CD4-positive, CD25-positive, alpha-beta regulatory T cell (primary cell): ENCODE measurements around the gene HOXB3. TPM values are rescaled to one million over a fixed set of nuclear protein-coding genes. Genes with fewer than 3 reads are reported as not detected.

ENCODE experiments used
- ATAC-seq, 2 donors: fragments of 150-1000 bp; cut with Tn5 transposase; one replicate each; pipeline ENCODE4 v1.10.0; 2021; ENCODE audit warnings: low read depth in 2 of 2, moderate number of reproducible peaks in 2 of 2, moderate library complexity in 1 of 2
- DNase-seq, 3 donors: peaks; one replicate each; pipeline versions ENCODE4 v3.0.0 to v3.0.0-alpha.2; 2012 to 2022; ENCODE audit warnings: mixed read lengths in 1 of 3
- H3K27ac ChIP-seq: one replicate; pipeline ENCODE4 v1.7.0; 2013; ENCODE audit warnings: mild to moderate bottlenecking, low read length; ENCODE audit not compliant: insufficient read depth, poor library complexity, severe bottlenecking
- H3K27me3 ChIP-seq: one replicate; pipeline ENCODE4 v1.7.0; 2013; ENCODE audit warnings: low read length; ENCODE audit not compliant: control insufficient read depth, insufficient read depth
- H3K36me3 ChIP-seq: one replicate; pipeline ENCODE4 v1.7.0; 2013; ENCODE audit warnings: mild to moderate bottlenecking, low read length, moderate library complexity; ENCODE audit not compliant: control insufficient read depth, insufficient read depth
- H3K4me1 ChIP-seq: 2 replicates; pipeline ENCODE4 v1.7.0; 2013; ENCODE audit warnings: mild to moderate bottlenecking, low read length; ENCODE audit not compliant: insufficient read depth, control insufficient read depth, poor library complexity, severe bottlenecking
- H3K4me3 ChIP-seq: one replicate; pipeline ENCODE4 v1.7.0; 2013; ENCODE audit warnings: low read depth, mild to moderate bottlenecking, low read length, moderate library complexity
- H3K9me3 ChIP-seq, 2 experiments: 1 replicate in 1 of 2; 2 replicates in 1 of 2; pipeline ENCODE4 v1.7.0; 2013; ENCODE audit warnings: low read length in 2 of 2, mild to moderate bottlenecking in 1 of 2, moderate library complexity in 1 of 2; ENCODE audit not compliant: control insufficient read depth in 2 of 2
- H3K27ac Mint-ChIP-seq, 3 donors: one replicate each; pipeline ENCODE4 v1.8.0; 2020 to 2022; ENCODE audit warnings: mild to moderate bottlenecking in 3 of 3, mixed read lengths in 3 of 3, moderate library complexity in 2 of 3
- H3K27me3 Mint-ChIP-seq: one replicate; pipeline ENCODE4 v1.8.0; 2022; ENCODE audit warnings: mild to moderate bottlenecking, mixed read lengths
- H3K36me3 Mint-ChIP-seq: one replicate; pipeline ENCODE4 v1.8.0; 2020; ENCODE audit warnings: mixed read lengths
- H3K4me1 Mint-ChIP-seq, 4 donors: one replicate each; pipeline ENCODE4 v1.8.0; 2020 to 2022; ENCODE audit warnings: mixed read lengths in 4 of 4, mild to moderate bottlenecking in 1 of 4
- H3K4me3 Mint-ChIP-seq, 4 donors: one replicate each; pipeline ENCODE4 v1.8.0; 2020 to 2022; ENCODE audit warnings: mild to moderate bottlenecking in 4 of 4, mixed read lengths in 4 of 4, moderate library complexity in 3 of 4
- H3K9me3 Mint-ChIP-seq, 7 donors: one replicate each; pipeline ENCODE4 v1.8.0; 2020 to 2022; ENCODE audit warnings: mixed read lengths in 7 of 7, mild to moderate bottlenecking in 3 of 7, moderate library complexity in 2 of 7
- polyA plus RNA-seq, 4 donors: library from polyadenylated mRNA; unstranded; fragments of 300-500 nt; fragmentation: Illumina TruSeq; gene quantifications; one replicate each; pipeline ENCODE4 v1.2.3, GENCODE V29; 2021
- total RNA-seq: library from RNA; stranded (reverse); gene quantifications from one replicate; pipeline ENCODE4 v1.2.3, GENCODE V29; 2022

HOXB3 gene
- total and polyA plus RNA-seq, 5 donors from 2014 or later = 0.05 to 8.1 (median 0.16) TPM; not detected in 2

DNA sequence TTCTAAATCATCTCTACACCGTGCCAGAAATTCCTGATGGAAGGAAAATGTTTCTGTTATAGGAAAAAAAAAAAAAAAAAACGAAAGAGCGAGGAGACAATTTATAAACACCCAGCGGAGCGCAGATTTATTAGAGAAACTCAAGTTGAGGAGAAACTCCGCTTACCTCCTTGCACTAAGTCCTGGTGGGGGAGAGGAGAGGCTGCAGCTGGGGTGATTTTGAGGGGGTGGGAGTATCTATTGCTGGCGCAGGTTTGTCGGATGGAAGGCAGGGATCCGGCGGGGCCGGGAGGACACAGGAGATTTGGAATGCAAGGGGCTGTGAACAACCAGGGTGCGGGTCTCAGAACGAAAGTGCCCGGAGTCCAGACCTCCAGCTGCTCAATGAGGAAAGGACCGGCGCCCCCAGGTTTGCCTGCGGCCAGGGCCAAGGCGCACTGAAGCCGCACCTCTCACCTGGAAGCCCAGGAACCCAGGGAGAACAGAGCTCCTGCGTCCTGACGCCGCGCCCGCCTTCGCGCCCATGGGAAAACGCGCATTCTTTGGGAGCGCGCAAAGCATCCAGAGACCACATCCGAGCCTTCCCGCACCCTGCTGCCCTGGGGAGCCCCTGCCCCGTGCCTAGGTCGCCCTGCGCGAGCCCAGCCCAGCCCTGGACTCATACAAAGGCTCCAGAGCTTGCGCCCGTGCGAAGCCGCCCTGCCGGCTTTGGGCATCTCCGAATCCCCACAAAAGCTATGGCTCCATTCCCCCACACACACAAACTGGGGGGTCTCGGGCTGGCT is 27.6 kb upstream of the HOXB3 start:
- ATAC-seq = no peak
- Histone ChIP-seq H3K4me1 (peaks cover 43% of the 10 kb centered on the region), H3K4me3 (no peak overlapping the region), H3K9me3 (no peaks in the 10 kb centered on the region), H3K27ac (no peak overlapping the region), H3K36me3 (no peaks in the 10 kb centered on the region), H3K27me3 (peaks cover 47% of the 10 kb centered on the region)
- H3K4me1 Mint-ChIP-seq = peaks cover 10 to 48% (median 37%) of the 10 kb centered on the region in 4 donors
- peaks cover 95% of the 10 kb centered on the region for H3K27me3 Mint-ChIP-seq
- peaks cover 0 to 9% (median 0%) of the 10 kb centered on the region in 7 donors for H3K9me3 Mint-ChIP-seq
- no peaks in the 10 kb centered on the region for H3K36me3 Mint-ChIP-seq
- H3K27ac Mint-ChIP-seq = no peak overlapping the region
- H3K4me3 Mint-ChIP-seq = peak overlapping the region in 3 of 4 donors; percentile 50 to 88 (median 73)
- DNase-seq = no peak

DNA sequence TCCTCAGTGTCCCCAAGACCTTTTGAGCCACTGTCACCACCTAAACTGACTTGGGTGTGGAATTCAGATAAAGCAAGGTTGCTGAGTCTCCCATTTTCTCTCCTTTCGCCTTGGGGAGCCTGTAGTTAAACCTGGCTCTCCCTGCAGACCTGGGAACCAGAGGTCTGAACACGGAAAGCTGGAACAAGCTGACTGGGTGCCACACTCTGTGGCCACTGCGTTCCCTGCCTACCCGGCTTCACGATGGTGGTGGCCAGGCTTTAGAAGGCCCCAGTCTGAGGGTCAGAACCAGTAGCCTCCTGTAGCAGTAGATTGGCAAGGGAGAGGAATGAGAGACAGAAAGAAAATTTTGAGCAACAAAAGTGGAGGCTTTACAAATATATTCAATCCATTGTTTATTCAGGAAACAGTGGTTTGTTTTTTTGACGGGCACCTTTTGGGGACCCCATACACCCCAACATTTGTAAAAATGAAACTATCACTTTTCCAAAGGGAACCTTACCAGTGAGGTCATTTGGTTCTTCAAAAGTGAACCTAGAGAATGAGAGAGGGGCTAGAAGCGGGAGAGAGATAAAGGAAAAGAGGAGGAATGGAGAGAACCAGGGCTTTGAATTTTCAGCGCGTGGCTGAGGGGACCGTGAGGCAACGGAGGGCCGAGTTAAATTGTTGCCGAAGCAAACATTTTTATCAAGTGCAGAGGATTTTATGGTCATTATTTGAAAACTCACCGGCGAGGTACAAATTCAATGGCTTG is 26.9 kb upstream of the HOXB3 start:
- Mint-ChIP-seq H3K27ac (peak overlapping the region in 1 of 3 donors; percentile 57), H3K36me3 (no peaks in the 10 kb centered on the region), H3K9me3 (peaks cover 0 to 9% (median 0%) of the 10 kb centered on the region in 7 donors), H3K4me1 (peaks cover 10 to 54% (median 42%) of the 10 kb centered on the region in 4 donors), H3K27me3 (peaks cover 93% of the 10 kb centered on the region), H3K4me3 (peak overlapping the region in 3 of 4 donors; percentile 56 to 82 (median 73))
- H3K36me3 ChIP-seq = no peaks in the 10 kb centered on the region
- no peak for DNase-seq
- no peaks in the 10 kb centered on the region for H3K9me3 ChIP-seq
- no peak overlapping the region for H3K27ac ChIP-seq
- ATAC-seq = no peak
- H3K4me3 ChIP-seq = no peak overlapping the region
- H3K27me3 ChIP-seq = peaks cover 42% of the 10 kb centered on the region
- peaks cover 51% of the 10 kb centered on the region for H3K4me1 ChIP-seq

DNA sequence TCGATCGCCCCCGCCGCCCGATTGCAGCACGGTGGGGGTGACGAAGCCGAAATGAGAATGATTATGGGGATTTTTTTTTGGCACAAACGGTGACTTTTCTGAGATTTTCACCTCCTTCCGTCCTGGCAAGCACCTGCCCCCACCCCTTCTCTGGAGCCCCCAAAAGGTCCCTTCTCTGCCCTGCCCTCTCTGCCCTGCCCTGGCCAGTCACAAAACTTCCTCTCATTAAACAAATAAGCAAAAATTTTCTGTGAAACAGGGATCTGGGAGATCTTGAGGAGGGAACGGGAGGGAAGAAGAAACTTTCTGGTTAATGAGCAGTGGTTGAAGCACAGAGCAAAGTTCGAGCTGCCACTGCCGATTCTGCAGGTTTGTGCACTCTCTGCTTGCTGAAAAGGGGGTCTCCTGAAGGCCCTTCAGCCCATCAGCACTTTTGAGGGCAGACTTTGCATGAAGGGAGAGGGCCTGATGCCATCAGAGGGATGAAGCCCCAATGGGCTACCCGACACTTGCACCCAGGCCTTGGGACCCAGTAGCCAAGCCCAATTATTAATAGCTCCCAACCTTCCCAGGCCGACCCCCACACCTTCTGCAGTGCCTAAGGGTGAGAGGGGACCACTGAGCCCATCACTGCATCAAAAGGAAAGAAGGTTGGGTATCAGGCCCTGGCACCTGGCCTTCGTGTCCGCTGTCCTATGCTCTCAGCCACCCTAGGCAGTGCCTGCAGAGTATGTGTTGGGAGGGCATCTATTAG is 26.1 kb upstream of the HOXB3 start:
- DNase-seq (no peak), ATAC-seq (no peak)
- Histone ChIP-seq H3K4me3 (no peak overlapping the region), H3K36me3 (no peaks in the 10 kb centered on the region), H3K27me3 (peaks cover 36% of the 10 kb centered on the region), H3K4me1 (peaks cover 58% of the 10 kb centered on the region), H3K27ac (no peak overlapping the region), H3K9me3 (no peaks in the 10 kb centered on the region)
- H3K4me3 Mint-ChIP-seq = peak overlapping the region in 2 of 4 donors; percentile 27 to 73
- H3K27me3 Mint-ChIP-seq = peaks cover 92% of the 10 kb centered on the region
- peaks cover 10 to 61% (median 46%) of the 10 kb centered on the region in 4 donors for H3K4me1 Mint-ChIP-seq
- peaks cover 0 to 9% (median 0%) of the 10 kb centered on the region in 7 donors for H3K9me3 Mint-ChIP-seq
- H3K36me3 Mint-ChIP-seq = no peaks in the 10 kb centered on the region
- no peak overlapping the region for H3K27ac Mint-ChIP-seq

DNA sequence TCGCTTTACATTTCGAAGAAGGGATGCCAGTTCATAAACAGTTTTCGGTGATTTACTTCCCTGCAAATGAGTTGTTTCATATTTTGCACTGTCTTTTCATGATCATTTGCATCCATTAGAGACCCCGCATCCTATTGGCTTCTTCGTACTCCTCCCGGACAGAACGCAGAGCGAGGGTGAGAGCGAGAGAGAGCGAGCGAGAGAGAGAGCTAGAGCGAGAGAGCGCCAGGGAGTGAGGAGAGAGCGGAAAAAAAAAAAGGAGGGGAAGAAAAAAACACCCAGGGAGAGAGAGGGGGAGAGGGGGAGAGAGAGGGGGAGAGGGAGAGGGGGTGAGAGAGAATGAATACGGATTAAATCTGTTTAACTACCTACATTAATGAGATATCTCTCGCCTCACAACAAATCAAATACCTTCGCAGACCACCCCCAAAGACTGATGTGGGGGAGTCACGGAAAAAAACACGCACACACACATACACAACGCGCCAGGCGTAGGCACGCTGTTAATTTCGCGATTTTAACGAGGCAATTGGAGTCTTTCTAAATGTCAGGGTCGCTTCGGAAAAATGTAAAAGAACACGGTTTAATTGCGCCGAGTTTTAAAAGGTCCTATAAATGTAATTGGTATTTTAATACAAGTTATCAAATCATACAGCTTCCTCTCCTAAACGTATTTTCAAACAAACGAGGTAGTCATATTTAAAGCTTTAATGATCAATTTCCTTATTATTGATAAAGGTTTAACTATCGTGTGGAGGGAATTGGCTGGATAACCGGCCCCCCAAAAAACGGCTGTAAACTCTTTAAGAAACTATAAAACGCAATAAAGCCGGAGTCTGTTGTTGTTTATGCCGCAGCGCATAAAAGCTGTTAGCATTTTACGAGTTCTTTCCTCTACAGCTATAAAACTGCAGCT is 25.3 kb upstream of the HOXB3 start, which contains the start of gene HOXB8:
Gene HOXB8 (minus strand): TSS at position 246 of the 916 bp plus-strand sequence. CDS start 588 bp downstream, outside the sequence.
- no peak for ATAC-seq
- H3K27me3 ChIP-seq = peaks cover 28% of the 10 kb centered on the region

GRCh38 chr17:48613862-48614694 is 24.0 kb upstream of the HOXB3 start:
- H3K4me1 Mint-ChIP-seq = peaks cover 10 to 69% (median 52%) of the 10 kb centered on the region in 4 donors
- H3K36me3 Mint-ChIP-seq = no peaks in the 10 kb centered on the region
- H3K27me3 ChIP-seq = peaks cover 31% of the 10 kb centered on the region
- no peaks in the 10 kb centered on the region for H3K36me3 ChIP-seq
- H3K27ac ChIP-seq = no peak overlapping the region
- H3K27me3 Mint-ChIP-seq = peaks cover 87% of the 10 kb centered on the region
- peaks cover 0 to 9% (median 0%) of the 10 kb centered on the region in 7 donors for H3K9me3 Mint-ChIP-seq
- no peak overlapping the region for H3K27ac Mint-ChIP-seq
- H3K9me3 ChIP-seq = no peaks in the 10 kb centered on the region
- peak overlapping the region; percentile 74 to 88 (median 82) for H3K4me3 Mint-ChIP-seq
- H3K4me1 ChIP-seq = peaks cover 74% of the 10 kb centered on the region
- no peak overlapping the region for H3K4me3 ChIP-seq
- ATAC-seq (peak in 1 of 2 donors; percentile 19), DNase-seq (peak in 1 of 3 donors; percentile 47)

More for the DNA sequence above, 25.3 kb upstream of the HOXB3 start, which contains the start of gene HOXB8:
- Histone ChIP-seq H3K4me1 (peaks cover 66% of the 10 kb centered on the region), H3K27ac (no peak within 1 kb of the TSS), H3K9me3 (no peaks in the 10 kb centered on the region), H3K4me3 (no peak within 1 kb of the TSS), H3K36me3 (no peaks in the 10 kb centered on the region)
- H3K4me3 Mint-ChIP-seq = peak within 1 kb of the TSS; percentile 74 to 88 (median 82)
- H3K27me3 Mint-ChIP-seq = peaks cover 90% of the 10 kb centered on the region
- H3K36me3 Mint-ChIP-seq = no peaks in the 10 kb centered on the region
- H3K9me3 Mint-ChIP-seq = peaks cover 0 to 9% (median 0%) of the 10 kb centered on the region in 7 donors
- peaks cover 10 to 67% (median 51%) of the 10 kb centered on the region in 4 donors for H3K4me1 Mint-ChIP-seq
- no peak for DNase-seq
- peak within 1 kb of the TSS in 1 of 3 donors; percentile 87 for H3K27ac Mint-ChIP-seq

DNA sequence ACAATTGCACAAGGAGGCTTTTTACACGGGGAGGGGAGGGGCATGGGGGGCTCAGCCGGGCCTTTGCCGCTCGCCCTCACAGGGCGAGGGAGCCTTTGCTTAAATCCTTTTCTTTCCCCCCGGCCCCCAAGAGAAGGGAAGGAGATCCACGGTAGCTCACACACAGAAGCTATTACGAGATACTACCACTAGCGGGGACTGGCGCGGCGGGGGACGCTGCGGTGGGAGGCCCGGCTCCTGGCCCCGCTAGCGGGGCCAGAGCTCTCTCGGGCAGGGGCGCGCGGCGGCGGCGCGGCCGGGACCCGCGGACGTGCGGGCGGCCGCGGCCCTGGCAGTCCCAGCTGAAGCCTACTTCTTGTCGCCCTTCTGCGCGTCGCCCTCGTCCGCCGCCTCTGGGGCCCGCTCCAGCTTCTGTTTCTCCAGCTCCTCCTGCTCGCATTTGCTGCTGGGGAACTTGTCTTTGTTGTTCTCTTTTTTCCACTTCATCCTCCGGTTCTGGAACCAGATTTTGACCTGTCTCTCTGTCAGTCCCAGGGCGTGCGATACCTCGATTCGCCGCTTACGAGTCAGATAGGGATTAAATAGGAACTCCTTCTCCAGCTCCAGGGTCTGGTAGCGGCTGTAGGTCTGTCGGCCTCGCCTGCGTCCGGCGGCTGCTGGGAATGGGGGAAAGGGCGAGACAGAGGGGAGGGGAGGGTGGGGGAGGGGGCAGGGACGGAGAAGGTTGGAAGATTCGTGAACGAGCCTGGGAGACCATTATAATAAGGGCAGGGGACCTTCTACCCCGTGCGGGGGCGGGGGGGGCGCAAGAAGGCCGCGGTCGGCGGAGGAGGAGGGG is 23.0 kb upstream of the HOXB3 start:
- H3K9me3 ChIP-seq = no peaks in the 10 kb centered on the region
- peak; percentile 61 to 62 for ATAC-seq
- no peak overlapping the region for H3K27ac ChIP-seq
- Mint-ChIP-seq H3K36me3 (no peaks in the 10 kb centered on the region), H3K27ac (peak overlapping the region in 1 of 3 donors; percentile 64), H3K27me3 (peaks cover 87% of the 10 kb centered on the region), H3K4me1 (peaks cover 4 to 61% (median 45%) of the 10 kb centered on the region in 4 donors), H3K4me3 (peak overlapping the region; percentile 84 to 97 (median 88)), H3K9me3 (peaks cover 0 to 6% (median 0%) of the 10 kb centered on the region in 7 donors)
- peak in 2 of 3 donors; percentile 43 to 51 for DNase-seq
- H3K4me3 ChIP-seq = peak overlapping the region; percentile 68
- no peaks in the 10 kb centered on the region for H3K36me3 ChIP-seq
- H3K4me1 ChIP-seq = peaks cover 65% of the 10 kb centered on the region
- peaks cover 31% of the 10 kb centered on the region for H3K27me3 ChIP-seq
